NCI-H2227 (cell line): ENCODE measurements around the gene PAFAH2.

ENCODE experiments used
- DNase-seq: peaks from one replicate; lab custom pipeline; 2025; ENCODE audit not compliant: unreplicated experiment; lab: John Stamatoyannopoulos, UW

Gene PAFAH2

DNA sequence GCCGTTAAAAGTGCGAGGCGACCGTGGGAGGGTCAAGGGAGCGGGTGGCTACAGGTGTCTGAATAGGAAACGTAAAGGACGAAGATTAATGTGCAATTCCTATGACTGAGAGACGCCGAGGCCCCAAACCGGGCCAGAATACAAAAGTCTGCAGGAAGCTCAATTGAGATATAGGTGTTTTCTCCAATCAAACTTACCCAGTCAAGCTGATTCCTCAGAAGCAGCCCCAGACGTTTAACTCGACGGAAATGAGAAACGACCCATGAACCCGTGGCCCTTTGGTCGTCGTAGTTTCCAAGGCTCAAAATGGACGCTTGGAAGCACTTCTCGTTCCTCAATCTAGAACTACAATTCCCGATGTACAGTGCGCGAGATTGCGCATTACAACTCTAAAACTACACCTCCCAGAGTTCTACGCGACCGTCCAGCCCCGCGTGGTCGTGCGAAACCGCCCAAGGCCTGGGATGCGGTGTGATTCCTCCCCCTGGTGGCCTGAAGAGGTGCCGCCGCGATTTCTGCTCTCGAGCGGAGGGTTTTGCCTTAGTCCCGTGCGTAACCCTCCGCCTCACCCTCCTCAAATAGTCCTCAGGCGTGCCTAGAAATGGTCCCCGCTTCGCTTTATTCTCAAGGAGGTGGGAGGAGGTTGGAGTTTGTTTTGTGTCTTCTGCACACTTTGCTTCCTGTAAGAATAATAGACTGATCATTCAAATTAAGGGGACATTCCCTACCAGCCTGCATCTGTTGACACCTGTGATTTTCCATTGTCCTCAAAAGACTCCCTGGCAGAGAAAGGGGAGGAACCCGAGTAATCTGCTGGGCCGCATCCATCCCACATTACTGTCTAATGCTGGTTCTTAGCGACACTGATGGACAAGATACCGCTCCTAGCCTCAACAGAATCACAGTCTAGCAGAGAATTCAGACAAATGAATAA is at the start of gene PAFAH2:
Gene PAFAH2, minus strand, starts transcription at position 236 of the 934 bp plus-strand sequence. CDS start 7,247 bp downstream, outside the sequence.
- DNase-seq = peak; percentile 99

DNA sequence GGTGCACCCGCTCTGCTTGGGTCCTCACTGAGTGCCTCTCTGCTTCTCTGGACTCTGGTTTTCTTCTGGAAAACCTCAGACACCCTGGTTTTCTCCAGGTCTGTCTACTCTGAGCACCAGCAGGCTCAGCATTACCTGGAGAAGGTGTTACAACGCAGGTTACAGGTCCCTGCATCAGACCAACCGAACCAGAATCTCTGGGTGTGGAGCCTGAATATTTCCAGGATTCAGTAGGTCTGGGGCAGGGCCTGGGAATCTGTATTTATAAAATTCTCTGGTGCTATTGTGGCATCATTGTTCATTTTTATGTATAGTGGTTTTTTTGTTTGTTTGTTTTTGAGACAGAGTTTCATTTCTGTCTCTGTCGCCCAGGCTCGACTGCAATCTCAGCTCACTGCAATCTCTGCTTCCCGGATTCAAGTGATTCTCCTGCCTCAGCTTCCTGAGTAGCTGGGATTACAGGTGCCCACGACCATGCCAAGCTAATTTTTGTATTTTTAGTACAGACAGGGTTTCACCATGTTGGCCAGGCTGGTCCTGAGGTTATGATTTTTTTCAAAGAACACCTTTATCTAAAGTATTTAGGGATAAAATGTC is 49.5 kb upstream of the PAFAH2 start:
- DNase-seq = no peak

DNA sequence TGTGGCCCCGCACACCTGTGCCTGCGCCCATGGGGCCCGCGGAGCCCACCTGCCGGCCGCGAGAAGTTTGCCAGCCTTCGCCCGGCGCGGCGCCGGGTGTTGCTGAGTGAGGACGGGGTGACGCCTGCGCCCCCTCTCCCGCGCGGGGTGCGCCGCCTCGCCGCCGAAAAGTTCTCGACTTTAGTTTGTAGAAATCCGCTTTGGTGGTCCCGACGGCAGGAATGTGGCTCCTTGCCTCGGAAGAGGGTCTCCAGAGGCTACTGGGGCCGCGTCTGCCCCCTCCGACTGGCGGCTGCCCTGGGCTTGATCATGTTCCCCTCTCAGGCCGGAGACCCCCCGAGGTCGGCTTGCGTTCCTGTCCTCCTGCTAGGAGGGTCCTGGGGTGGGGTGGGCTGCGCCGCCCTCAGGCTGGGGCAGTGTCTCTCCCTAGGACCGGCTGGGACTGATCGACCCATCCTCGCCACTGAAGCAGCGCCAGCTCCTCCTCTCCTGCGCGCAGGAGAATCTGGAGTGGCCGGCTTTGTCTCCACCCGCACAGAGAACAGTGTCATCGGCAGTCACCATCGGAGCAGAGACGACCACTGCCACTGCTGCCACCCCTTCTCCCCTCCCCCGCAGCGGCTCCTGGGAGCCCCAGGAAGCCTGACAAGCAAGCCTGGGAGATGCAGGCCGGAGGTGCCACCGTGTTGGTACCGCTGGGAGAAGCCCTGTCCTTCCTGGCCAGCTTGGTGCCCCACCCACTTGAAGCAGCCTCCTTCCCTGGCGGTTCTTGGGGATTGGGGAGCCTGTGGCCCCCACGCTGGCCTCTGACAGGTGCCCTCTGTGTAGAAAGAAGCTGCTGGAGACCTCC is 48.6 kb upstream of the PAFAH2 start:
- peak; percentile 37 for DNase-seq

DNA sequence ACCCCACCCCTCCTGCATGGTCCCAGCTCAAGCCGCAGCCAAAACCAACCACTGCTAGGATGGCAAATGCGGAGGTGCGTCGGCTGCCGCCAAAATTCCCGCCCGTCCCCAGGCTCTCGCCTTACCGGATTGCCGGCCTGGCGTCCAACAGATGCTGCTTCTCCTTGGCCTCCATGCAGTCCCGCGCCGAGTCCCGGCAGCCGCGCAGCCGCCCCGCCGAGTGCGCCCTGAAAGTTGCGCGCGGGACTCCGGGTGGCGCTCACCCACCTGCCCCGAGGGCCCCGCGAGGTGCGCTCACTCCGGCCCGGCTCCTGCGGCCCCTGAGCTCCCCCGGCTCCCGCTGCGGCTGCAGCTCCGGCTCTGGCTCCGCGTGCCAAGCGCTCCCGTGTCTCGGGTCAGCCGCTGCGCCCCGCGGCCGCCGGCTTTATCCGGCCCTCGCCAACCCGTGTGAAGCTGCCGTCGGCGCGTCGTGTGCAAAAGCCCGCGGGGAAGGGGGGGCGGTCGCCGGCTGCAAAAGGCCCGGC is 47.9 kb upstream of the PAFAH2 start, which contains the start of gene SLC30A2:
Gene SLC30A2, minus strand, starts transcription at position 397 of the 524 bp plus-strand sequence. Its CDS starts 222 bp downstream, at position 175.
- DNase-seq = peak; percentile 39

DNA sequence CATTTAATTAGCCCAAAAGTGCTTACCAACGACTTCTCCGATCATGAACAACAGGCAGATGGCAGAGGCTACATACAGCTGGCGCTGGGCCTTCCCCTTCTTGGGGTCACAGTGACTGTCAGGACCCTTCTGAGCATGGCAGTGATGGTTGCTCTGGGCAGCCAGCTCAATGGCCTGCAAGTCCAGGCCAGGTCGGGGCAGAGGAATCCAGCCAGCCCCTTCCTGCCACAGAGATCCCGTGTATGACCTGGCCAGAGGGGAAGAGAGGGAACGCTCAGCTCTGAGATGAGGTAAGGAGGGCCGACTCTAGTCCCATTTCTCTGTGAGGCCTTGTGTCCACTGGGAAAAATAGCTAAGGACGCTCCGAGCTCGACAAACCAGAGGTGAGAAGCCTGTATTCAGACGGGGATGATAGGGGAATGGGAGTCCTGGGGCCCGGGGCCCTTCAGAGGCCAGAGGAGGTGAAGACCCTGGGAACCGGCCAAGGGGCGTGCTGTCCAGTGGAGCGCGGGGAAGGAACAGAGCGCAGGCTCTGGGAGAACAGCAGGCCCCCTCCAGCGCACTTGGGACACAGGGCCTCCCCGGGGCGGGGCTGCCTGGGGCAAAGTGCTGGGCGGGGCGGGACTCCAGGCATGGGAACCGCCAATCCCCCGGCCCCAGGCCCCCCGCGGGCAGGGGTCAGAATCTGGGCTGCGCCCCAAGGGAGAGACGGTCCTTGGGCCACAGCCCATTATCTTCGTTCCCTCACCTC is 47.3 kb upstream of the PAFAH2 start:
- DNase-seq = no peak

DNA sequence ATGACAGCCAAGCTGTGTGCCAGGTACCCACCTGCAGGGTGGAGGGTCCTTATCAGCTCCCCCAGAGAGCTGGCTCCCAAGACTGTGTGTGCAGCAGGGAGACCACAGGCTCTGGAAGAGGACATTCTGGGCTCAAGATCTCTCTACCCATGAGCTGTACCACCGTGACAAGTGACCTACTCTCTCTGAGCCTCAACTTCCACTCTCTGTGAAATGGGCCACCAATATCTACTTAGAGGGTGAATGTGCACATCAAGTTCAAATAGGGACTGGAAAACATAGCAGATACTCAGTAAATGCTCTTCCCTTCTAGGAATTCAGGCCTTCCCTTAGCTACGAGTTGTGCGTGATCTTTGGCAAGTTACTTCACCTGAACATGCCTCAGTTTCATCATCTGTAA is 46.6 kb upstream of the PAFAH2 start:
- no peak for DNase-seq

DNA sequence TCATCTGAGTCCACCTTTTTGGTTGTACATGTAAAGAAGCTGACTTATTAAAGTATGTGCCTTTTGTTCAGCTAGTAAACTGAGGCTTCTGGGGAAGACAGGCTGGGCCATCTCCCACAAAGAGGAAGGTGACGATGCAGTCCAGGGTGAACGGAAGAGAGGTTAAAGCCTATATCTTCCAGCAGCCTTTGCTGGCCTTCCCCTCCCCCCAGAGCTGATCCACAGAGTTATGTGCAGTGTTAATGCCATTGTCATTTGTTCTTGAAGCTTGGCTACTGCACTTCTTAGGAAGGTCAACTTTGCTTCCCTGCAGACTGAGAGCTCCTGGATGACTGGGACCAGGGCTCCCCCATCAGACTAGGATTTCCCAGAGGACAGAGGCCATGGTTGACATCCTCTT is 45.9 kb upstream of the PAFAH2 start:
- no peak for DNase-seq

DNA sequence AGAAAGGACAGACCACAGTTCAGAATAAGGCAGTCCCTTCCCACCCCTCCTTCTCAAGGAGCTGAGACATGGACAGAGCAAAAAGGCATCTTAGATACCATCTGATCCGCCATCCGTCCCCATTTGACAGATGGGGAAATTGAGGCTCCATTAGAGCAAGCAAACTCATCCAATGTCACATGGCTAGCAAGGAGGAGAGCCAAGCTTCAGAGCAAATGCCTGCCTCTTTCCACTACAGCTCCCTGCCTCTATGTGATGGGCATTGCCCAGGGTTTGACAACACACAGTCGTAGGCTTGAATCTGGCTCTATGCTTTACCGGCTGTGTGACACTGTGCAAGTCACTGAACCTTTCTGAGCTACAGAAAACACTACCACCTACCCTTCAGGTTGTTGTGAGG is 44.1 kb upstream of the PAFAH2 start:
- DNase-seq = no peak

DNA sequence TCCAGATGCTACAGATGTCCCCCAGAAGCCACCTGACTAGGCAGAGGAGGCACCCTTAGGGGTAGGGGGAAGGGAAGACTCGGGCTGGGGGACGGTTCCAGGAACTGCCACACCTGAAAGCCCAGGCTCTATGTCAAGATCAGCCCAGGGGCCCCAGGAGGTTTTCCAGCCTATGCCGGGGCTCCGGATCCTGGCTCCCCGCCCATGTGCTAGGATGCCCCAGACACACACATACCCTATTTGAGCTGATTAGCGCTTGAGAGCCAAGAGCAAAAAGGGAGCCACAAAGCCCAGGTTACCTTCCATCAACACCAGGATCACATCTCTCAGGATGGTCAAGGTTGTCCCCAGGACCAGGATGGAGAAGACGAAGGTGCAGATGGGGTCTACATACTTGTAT is 43.5 kb upstream of the PAFAH2 start:
- DNase-seq = no peak

DNA sequence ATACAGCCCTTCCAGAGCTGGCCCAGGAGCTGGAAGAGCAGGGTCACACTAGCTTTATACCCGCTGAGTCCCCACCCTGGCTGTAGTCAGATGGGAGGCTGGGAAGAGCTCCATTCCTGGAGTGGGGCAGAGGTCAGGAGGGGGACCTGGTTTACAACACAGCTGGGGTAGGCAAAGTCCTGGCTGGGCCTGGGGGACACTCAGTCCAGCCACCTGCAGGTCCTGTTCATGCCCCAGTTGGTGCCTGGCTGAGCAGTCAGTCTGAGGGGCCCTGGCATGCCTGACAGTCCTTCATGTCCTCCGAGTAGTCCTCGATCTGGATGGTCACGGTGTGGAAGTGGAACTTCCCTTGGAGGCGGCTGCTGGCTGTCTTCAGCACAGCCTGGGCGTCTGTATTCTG is 41.0 kb upstream of the PAFAH2 start:
- no peak for DNase-seq

DNA sequence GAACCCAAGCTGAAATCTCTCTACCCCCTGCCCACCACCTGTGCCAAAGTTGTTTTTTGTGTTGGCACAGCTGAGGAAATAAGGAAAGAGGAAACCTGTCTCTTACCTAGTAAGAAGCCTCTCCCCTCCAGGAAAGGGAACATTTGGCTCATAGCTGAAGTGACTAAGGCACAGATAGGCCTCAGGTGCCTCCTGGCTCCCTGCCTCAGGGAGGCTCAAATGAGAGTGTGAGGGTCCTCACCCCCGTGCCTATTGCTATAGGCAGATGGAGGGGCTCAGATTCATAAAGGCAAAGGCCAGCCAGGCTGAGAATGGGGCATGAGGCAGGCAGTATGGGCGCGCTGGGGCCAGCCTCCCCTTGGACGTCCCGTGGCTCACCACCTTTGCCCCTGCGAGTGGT is 40.6 kb upstream of the PAFAH2 start:
- DNase-seq = no peak

DNA sequence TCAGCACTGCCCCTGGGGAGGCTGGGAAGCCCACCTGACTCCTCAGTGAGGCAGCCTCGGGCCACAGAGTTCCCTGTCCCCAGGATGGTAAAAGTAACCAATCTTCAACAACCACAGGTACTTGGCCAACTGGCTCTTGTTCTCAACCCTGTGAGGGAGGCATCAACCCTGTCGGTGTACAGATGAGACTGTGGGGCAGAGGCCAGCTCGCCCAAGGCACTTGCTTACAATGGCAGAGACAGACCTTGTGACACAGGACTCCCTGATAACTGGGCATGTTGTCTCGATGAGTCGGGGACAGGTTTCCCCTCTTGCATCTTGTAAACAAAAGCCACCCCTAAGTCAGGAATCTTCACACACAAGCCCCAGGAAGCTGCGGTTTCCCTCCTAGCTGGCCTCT is 40.0 kb upstream of the PAFAH2 start:
- no peak for DNase-seq

DNA sequence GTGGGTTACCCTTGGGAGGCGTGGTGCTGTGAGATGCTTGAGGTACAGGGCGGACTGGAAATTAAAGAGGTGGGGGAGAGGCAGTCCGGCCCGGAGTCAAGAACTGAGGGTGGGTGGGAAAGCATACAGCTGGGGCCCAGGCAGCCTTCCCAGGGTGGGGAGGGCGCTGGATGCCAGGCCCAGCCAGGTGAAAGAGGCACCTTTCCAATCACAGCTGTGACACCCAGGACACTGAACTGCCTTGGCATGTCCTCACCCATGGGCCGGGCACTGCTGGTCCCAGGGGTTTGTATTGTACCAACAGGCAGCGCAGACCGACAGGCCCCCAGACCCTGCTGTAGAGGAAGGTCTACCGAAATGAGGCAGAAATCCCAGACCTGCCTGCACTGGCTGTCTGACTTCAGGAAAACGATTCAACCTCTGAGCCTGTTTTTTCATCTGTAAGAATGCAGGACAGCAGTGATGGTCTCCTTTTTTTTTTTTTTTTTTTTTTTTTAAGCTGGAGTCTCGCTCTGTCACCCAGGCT is 39.0 kb upstream of the PAFAH2 start:
- no peak for DNase-seq

DNA sequence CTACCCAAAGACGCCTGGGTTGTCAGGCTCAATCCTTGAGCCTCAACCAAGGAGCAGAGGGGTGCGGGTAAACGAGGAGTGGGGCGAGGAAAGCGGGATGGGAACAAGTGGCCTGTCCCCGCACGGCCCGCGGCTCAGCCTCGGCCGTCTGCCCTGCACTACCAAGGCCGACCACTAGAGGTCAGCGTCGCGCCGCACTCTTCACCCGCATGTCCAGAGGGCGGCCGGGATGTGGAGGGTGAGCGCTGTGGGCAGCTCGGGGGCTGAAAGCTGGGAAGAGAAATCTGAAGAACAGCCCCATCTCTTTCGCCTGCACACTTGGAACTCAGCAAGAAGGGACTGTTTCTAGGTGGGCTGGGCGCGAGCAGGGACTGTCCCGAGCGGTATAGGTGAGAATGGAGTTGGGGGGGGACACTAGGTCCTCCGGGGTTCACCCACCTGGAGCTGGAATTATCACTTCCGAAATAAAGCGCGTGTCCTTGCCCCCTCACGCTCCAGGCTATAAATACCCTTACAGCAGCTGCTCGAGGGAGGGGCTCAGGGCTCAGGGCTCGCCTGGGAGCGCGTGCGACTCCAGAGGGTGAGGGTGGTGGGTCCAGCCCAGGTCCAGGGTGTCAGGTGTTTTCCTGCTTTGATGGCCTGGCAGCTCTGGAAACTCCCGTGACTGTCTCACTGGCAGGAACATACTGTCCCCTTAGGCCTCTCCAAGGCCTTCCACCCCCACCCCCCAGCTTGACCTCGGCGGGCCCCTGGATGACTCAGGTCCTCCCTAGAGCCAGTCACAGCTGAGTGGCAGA is 38.3 kb upstream of the PAFAH2 start:
- peak; percentile 83 for DNase-seq

DNA sequence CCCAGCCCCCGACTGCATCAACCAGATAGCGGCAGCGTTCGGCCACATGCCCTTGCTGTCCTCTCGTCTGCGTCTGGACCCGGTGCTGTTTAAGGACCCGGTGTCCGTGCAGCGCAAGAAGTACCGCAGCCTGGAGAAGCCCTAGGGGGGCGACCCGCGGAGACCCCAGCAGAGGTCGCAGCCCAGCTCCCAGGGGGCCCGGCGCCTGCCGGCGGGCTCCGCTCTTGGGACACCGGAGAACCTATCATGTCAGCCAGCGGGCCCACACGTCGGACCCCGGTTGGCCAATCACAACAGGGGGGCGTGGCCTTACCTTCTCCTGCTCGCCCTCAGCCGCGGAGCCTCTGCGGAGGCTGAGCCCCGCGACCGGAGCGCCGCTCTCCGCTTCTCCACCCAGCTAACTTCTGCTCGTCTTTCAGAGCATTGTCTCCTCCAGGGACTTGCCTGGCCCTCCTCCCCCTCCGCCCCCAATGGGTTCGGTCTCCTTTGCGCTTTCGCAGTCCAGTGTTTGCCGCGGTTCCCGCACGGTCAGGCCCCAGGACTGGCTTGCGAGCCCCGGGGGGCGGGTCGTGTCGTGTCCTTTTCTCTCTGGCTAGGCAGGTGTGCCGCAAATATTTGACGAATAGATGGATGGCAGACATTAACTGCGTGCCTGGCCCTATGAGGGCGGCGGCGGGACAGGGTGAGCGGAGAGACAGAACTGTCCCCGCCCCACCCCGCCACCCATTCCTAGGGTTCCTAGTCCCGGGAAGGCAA is 37.5 kb upstream of the PAFAH2 start:
- DNase-seq = peak; percentile 95

DNA sequence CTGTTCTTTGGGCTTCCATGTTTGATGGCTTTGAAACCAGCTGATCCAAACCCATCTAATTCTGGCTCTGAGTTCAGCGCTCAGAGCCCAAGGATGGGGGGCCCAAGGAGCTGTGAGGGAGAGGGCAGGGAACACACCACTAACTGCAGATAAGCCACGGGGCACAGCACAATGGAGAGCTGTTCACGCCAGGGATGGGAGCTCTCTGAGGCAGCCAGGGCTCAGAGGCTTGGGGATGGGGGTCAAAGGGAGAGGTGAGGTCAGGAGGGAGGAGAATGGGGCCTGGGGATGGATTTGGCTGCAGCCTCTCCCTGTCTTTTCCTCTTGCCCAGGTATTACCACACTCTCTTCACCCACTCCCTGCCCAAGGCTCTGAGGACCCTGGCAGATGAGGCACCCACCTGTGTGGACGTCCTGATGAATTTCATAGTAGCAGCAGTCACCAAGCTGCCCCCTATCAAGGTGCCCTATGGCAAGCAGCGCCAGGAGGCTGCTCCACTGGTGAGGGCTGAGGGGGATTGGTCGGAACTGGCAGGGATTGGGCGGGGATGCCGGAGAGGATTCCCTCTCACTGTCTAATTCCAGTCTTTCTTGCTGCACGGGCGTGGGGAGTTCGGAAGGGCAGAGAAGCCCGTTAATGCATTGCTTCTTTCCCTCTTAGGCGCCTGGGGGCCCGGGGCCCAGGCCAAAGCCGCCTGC is 36.8 kb upstream of the PAFAH2 start:
- DNase-seq = peak; percentile 56

DNA sequence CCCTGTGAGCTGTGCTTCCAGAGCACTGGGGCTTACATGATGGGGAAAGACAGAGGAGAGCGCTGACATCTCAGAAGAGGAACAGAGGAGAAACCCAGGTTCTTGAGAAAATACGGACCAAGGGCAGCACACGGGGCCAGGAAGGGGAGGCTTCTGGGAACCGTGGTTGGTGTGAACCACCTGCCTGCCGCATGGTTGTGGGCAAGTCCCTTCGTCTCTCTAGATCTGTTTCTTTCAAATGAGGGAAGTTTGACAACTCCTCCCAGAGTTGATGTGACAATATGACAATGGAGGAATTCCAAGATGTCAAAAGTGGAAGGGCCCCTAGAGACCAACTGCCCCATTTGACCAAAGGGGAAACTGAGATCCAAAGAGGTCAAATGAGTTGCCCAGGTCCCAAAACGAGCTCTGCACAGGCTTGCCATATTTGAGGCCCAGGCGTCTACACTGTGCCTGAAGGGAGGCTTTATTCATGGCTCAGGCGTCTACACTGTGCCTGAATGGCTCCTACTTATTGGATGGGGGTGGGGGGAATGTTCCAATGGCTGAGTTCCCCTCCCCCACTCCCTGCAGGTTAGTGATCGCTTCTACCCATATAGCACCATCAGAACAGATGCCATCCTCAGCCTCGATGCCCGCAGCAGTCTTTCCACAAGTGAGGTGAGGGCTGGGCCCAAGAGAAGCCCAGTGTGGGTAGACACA is 34.9 kb upstream of the PAFAH2 start:
- no peak for DNase-seq
